ENCODE measurements around the gene DDC.
A peak's percentile ranks its signal among the peaks of the same experiment; 100 is the strongest.
"Not testable (repeated sequence)": the region's sequence is repeated elsewhere in the genome, so short reads cannot be mapped to it uniquely, and the experiment has no call there.

Gene DDC

GRCh38 chr7:50519350-50519749, 45.9 kb downstream of the DDC start:
- DNase-seq (ENCODE audit: low read depth in 2 of 2): not testable (repeated sequence)

- no peak for DNase-seq (ENCODE audit: low read depth in 2 of 2)
Observed at GRCh38 chr7:50513166-50513871, 51.9 kb downstream of the DDC start.

- no peak for DNase-seq (ENCODE audit: low read depth in 2 of 2)
Observed at GRCh38 chr7:50512384-50512783, 52.8 kb downstream of the DDC start.

GRCh38 chr7:50509459-50509858, 55.7 kb downstream of the DDC start:
- DNase-seq (ENCODE audit: low read depth in 2 of 2): no peak

- no peak for DNase-seq (ENCODE audit: low read depth in 2 of 2)
Observed at GRCh38 chr7:50508471-50508943, 56.7 kb downstream of the DDC start.

GRCh38 chr7:50507898-50508470, 57.2 kb downstream of the DDC start:
- no peak for DNase-seq (ENCODE audit: low read depth in 2 of 2)

GRCh38 chr7:50505553-50506210, 59.5 kb downstream of the DDC start:
- no peak for DNase-seq (ENCODE audit: low read depth in 2 of 2)

GRCh38 chr7:50504646-50505546, 60.3 kb downstream of the DDC start:
- DNase-seq (ENCODE audit: low read depth in 2 of 2): no peak

- no peak for DNase-seq (ENCODE audit: low read depth in 2 of 2)
Observed at GRCh38 chr7:50502947-50503346, 62.3 kb downstream of the DDC start.

- DNase-seq (ENCODE audit: low read depth in 2 of 2): peak; percentile 24 to 26
Observed at GRCh38 chr7:50502001-50502684, 63.1 kb downstream of the DDC start.

- DNase-seq (ENCODE audit: low read depth in 2 of 2): no peak
Observed at GRCh38 chr7:50499092-50499491, 66.1 kb downstream of the DDC start.

- no peak for DNase-seq (ENCODE audit: low read depth in 2 of 2)
Observed at GRCh38 chr7:50497968-50498367, 67.2 kb downstream of the DDC start.

GRCh38 chr7:50497068-50497642, 68.0 kb downstream of the DDC start:
- no peak for DNase-seq (ENCODE audit: low read depth in 2 of 2)

GRCh38 chr7:50496569-50496968, 68.6 kb downstream of the DDC start:
- DNase-seq (ENCODE audit: low read depth in 2 of 2): no peak

- no peak for DNase-seq (ENCODE audit: low read depth in 2 of 2)
Observed at GRCh38 chr7:50495746-50496145, 69.5 kb downstream of the DDC start.

- no peak for DNase-seq (ENCODE audit: low read depth in 2 of 2)
Observed at GRCh38 chr7:50492770-50493519, 72.3 kb downstream of the DDC start.

- no peak for DNase-seq (ENCODE audit: low read depth in 2 of 2)
Observed at GRCh38 chr7:50491943-50492342, 73.3 kb downstream of the DDC start.

- DNase-seq (ENCODE audit: low read depth in 2 of 2): no peak
Observed at GRCh38 chr7:50491209-50491608, 74.0 kb downstream of the DDC start.

- no peak for DNase-seq (ENCODE audit: low read depth in 2 of 2)
Observed at GRCh38 chr7:50488379-50488778, 76.8 kb downstream of the DDC start.

- DNase-seq (ENCODE audit: low read depth in 2 of 2): no peak
Observed at GRCh38 chr7:50486512-50486911, 78.7 kb downstream of the DDC start.

Measured in fibroblast of skin of left quadriceps (primary cell).